Activated effector memory CD4-positive, alpha-beta T cell treated with anti-CD3 and anti-CD28 coated beads, Interleukin-2, amount 50 U/mL, for 16 hours (primary cell): ENCODE measurements around the gene IFNW1.
A peak's percentile ranks its signal among the peaks of the same experiment; 100 is the strongest.
"Not testable (repeated sequence)": the region's sequence is repeated elsewhere in the genome, so short reads cannot be mapped to it uniquely, and the experiment has no call there.

ENCODE experiments used
- DNase-seq: peaks from one replicate; pipeline ENCODE4 v3.0.0-alpha.2; 2020

IFNW1 gene

DNA sequence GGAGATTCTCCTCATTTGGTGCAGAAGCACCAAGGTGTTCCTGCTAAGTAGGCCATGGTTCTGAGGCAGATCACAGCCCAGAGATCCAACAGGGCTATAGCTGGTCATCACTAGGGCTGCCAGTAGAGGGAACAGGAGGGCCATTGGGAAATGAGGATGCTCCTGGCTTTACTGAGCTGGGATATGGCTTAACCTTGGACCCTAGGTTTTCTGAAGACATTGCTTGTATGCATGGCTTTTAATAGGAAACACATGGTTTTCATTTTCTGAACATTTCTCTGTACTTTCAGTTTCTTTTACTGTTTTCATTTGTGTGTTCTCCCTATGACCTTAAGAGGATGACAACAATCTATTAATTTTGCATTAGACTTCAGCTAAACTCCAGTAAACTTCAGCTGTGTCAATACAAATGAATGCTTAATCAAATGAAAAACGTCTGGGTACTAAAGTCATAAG lies at the start of gene IFNW1:
IFNW1 (minus strand) TSS at position 406 of the 456 bp plus-strand sequence; CDS start at position 144, 262 bp downstream.
- DNase-seq: no peak

DNA sequence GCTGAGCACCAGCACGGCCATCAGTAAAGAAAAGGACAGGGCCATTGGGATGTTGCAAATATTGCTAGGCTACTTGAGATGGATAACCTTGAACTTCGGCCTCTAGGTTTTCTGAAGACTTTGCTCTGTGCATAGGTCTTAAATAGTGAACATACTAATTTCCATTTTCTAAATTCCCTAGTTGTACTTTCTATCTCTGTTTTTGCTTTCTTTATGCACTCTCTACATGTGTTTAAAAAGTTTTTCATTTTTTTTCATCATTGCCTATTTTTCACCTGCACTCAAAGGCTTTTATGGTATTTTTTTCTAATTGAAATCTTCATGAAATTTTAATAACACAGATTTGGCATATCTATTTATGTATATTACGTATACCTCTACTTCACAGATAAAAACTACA lies 45.9 kb upstream of the IFNW1 start, which contains the start of gene IFNA4:
IFNA4 (minus strand) TSS at position 101 of the 400 bp plus-strand sequence; CDS start at position 45, 56 bp downstream.
- DNase-seq: not testable (repeated sequence)

DNA sequence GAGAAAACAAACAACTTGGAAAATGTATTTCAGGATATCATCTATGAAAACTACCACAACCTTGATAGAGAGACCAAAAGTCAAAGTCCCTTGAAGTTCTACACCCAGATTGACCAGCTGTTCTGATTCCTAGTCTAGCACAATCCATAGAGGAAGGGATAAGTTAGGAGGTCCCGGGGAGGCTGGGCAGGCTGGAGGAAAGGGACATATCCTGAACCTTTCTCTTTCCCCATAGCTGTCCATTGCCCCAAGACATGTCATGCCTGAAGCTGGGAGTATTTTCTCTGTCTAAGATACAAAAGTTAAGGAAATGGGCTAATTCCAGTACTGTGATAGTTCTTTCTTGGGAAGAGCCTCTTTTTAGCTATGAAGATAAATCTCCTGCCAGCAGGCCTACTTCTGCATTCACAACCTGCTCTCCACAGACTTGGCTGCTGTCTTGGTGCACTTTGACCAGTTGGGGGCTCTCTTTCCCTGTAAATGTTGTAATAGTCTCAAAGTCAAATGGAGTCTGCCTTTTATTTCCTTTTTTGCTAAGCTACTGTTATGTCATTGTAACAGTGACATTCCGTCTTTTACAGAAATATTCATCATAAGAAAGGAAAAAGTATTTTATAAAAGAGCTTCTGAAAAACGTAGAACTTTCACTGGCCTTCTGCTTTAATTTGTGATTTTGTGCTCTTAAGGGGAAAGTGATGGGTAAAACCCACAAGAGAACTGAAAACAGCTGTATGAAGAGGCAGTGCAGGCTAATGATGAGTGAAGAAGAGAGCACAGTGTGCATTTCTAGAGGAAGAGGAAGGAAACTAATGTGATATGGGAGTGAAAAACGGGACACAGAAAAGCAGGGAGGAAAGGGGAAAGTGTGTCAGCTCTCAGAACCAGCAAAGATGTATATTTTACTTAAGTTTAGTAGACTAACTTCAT lies 41.4 kb upstream of the IFNW1 start:
- peak; percentile 62 for DNase-seq

DNA sequence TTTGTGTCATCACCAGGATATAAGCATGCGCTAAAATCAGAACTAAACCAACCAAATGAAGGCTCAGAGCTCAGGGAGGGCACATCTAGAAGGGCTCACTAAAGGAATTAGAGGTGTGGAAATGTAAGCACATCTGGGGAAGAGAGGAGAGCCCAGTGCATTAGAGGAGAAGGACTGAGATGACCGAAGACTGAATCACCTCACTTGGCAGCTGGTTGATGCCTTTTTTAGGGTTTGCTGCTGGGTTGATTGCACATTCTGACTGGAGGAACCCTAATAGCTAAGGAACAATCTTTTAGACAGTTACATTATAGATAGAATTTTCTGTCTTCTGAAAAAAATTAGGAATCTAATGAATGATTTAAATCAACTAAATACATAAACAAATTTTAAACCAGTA lies 33.0 kb upstream of the IFNW1 start:
- no peak for DNase-seq

DNA sequence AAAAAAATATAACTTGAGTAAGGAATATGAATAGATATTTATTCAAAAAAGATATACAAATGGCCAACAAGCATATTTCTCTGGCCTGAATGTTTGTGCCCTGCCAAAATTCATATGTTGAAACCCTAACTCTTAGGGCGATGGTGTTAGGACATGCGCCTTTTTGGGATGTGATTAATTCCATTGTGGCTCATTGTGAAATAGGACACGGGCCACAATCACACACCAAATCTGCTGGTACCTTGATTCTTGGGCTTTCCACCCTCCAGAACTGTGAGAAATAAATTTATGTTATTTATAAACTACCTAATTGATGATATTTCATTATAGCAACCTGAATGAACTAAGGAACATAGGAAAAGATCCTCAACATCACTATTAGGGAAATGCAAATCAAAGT lies 30.5 kb upstream of the IFNW1 start:
- DNase-seq: no peak

DNA sequence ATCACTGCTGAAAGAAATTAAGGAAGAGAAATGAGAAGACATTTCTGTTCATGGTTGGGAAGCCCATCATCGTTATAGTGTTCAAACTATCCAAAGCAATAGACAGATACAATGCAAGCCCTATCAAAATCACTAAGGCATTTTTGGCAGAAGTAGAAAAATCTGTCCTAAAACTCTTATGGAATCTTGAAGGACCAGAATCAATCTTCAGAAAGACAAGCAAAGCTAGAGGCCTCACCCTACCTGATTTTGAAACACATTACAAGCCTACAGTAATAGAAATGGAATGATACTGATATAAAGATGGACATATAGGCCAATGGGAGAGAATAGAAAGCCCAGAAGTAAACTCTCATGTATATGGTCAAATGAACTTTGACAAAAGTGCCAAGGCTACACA lies 29.7 kb upstream of the IFNW1 start:
- DNase-seq: no peak

DNA sequence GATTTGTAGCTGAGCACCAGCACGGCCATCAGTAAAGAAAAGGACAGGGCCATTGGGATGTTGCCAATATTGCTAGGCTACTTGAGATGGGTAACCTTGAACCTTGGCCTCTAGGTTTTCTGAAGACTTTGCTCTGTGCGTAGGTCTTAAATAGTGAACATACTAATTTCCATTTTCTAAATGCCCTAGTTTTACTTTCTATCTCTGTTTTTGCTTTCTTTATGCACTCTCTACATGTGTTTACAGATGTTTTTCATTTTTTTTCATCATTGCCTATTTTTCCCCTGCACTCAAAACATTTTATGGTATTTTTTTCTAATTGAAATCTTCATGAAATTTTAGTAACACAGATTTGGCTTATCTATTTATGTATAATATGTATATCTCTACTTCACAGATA lies 24.9 kb upstream of the IFNW1 start, which contains the start of gene IFNA21:
IFNA21 (minus strand) TSS at position 101 of the 400 bp plus-strand sequence; CDS start at position 53, 48 bp downstream.
- DNase-seq: not testable (repeated sequence)

DNA sequence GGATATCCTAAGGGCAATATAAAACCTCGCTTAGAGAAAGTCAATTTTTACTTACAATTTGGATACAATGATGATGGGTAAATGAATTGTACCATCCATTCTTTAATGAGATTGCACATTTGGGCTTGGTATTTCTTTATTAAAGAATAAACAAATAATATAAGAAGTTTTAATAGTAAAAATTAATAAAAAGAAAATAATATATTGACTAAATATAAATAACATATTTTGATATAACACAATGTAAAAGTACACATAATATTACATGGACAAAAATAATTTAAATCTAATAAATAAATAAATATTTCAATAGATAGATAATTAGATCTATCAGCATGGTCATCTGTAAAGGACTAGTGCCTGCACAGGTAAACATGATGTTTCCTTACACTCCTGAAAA lies 23.9 kb upstream of the IFNW1 start:
- DNase-seq: no peak

DNA sequence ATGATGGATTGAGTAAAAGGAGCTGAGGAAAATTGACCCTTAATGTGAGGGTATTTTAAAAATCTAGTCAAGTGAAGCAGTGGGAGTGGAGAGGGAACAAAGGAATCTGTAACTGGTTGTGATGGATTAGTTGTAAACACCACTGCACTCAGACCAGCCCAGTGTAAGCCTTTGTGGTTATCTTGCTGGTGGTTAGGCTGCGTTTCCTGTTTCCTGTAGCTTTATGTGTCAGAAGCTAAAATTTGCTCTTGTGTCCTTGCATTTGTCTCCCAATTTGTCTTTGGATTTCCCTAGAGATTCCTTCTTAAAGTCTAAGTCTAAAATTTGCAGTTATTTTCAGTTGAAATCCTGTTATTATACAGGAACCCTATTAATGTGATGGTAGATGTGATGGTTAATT lies 18.5 kb upstream of the IFNW1 start:
- DNase-seq: no peak

DNA sequence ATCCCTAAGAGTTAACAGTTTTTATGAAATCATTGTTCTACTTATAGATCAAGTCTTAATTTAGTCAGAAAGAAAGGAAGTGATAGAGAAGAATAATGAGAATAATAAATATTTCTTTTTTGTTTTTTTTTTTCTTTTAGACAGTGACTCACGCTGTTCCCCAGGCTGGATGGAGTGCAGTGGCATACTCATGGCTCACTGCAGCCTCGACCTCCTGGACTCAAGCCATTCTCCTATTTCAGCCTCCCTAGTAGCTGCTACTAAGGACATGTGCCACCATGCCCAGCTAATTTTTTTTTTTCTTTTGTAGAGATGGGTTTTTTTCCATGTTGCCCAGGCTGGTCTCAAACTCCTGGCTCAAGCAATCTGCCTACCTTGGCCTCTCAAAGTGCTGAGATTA lies 13.9 kb upstream of the IFNW1 start:
- no peak for DNase-seq

DNA sequence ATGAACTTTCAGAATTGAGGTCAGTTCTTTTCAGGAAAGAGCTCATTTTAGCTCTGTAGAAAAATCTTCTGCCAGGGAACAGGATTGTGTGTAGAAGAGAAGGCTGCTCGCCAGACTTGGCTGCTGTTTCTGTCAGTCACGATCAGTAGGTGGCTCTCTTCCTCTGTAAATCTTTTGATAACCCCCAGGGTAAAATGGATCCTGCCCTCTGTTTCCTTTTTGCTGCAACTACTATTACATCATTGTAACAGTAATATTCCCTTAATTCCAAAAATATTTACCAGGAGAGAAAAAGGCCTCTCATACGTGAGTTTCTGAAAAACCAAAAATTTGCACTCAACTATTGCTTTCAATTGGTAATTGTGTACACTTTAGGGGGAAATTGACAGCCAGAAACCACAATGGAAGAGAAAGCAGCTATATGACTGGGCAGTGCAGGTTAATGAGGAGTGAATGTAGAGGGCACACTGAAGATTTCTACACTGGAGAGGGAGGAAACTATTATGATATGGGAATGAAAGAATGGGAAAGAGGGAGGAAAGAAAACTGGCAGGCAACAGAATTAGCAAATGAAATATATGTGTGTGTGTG lies 12.5 kb upstream of the IFNW1 start:
- no peak for DNase-seq

DNA sequence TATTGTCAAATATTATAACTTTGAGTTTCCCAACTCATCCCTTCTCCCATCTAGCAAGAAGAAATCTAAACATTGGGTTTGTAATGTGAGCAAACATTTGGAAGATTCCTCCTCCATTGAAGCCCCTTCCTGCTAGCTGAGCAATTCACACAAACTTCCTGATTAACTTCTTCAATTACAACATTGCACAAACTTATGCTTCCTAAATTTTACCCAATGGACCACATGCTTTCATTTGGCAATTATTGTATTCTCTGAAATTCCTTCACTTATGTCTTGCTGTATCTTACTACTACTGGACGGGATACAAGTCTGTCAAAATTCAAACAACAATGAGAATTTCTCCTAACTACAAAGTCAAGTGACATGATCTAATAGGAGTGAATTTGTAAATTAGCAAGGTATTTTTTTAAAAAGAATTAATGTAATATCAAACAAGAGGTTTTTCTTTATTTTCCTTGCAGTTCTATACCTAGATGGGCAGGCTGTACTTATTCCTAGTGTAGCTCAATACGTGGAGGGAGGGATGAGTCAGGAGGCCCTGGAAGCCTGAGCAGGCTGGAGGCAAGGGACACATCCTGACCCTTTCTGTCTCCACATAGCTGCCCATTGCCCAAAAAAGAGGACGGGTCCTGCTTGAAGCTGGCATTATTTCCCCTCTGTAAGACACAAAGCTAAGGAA lies 11.8 kb upstream of the IFNW1 start:
- DNase-seq: no peak

DNA sequence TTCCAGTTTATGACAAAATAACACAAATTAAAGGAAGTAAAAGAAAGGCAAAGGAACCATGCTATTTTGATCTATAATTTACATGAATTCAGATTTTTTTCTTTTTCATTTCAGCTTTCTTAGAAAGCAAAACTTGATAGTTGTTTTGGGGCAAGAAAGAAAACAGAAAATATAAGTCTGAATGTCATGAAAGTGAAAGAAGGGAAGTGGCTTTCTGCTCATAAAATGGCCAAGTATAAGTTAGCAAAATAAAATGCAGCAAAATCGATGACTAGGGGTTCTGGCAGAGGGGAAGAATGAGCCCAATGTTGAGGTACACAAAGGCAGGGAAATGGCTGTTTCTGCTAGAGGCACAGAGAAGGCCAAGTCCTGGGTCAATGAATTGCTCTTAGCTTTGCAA lies 3.0 kb upstream of the IFNW1 start:
- DNase-seq: no peak

DNA sequence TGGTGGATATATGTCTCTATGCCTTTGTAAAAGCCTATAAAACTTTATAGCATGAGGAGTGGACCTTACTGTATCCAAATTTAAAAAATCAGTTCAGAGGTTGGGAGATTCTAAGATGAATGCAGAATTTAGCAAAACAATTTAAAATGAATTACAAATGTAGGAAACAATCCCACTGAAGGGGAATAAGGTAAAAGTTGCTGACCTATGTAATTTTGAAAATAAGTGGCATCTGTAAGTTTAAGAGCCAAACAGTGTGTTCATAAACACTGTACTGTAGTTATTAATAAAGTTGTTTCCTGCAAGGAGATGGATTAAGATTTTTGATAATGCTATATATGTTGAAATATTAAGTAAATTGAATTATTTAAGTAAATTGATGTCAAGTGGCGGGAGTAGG lies 4.6 kb downstream of the IFNW1 start:
- DNase-seq: no peak

DNA sequence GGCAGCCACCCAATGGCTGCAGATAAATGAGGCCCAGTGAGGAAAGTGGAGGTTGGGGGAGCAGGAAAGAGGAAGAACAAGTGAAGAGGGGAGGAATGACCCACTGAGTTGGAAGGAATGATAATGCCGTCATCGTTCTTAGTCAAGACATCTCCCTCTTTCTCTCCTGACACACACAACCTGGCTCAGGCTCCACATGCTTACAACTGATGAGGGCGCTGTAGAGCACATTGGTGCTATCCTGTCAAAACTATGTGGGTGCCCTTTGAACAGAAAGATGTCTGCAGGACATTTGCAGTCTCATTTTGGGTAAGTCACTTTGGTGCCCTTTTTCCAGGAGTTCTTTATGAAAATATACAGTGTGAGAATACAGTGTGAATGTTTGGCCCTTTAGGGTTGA lies 5.9 kb downstream of the IFNW1 start:
- DNase-seq: no peak

DNA sequence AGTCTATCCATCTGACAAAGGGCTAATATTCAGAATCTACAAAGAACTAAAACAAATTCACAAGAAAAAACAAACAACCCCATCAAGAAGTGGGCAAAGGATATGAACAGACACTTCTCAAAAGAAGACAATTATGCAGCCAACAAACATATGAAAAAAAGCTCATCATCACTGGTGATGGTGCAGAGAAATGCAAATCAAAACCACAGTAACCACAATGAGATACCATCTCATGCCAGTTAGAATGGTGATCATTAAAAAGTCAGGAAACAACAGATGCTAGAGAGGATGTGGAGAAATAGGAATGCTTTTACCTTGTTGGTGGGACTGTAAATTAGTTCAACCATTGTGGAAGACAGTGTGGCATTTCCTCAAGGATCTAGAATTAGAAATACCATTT lies 13.4 kb downstream of the IFNW1 start:
- not testable (repeated sequence) for DNase-seq

DNA sequence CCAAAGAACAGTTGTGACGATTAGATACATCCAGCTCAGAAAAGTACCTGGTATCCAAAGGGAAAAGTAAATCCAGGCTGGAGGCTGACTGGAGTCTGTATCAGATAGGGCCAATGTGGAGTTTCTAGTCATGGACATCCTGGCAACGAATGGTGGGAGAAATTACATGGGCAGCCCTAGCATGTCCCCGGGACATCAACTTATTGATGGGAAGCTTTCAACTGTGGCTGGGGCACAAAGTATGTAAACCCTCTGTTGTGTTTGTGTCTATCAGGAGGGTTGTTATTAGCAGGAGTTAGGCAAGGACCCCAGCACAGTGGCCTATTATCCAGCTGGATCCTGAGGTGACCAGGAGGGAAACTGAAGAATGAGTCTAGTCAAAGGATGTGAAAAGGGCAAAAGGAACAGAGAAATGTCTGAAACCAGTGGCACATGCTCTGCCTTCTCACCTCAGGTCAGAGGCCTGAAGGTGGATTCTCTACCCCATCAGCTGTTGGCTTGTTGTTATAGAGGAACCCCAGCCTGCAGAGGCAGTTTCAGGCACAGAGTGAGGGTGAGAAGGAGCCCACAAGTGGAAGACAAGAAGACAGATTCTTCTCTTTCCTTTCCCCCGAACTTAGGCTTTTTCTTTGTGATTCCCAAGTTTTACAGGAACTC lies 19.9 kb downstream of the IFNW1 start:
- DNase-seq: no peak

DNA sequence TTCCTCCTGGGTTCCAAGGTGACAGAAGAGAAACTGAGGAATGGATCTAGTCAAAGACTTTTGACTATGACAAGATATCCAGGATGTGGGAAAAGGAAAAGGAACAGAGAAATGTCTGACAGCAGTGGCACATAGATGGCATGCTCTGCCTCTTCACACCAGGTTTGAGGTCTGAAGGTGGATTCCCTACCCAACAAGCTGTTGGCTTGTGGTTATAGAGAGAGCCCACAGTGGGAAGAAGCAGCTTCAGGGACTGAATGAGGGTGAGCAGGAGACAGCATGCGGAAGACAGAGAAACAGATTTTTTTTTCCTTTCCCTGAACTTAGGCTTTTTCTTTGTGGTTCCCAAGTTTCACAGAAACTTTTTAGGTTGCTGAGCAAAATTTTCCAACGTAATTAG lies 20.6 kb downstream of the IFNW1 start:
- DNase-seq: no peak

DNA sequence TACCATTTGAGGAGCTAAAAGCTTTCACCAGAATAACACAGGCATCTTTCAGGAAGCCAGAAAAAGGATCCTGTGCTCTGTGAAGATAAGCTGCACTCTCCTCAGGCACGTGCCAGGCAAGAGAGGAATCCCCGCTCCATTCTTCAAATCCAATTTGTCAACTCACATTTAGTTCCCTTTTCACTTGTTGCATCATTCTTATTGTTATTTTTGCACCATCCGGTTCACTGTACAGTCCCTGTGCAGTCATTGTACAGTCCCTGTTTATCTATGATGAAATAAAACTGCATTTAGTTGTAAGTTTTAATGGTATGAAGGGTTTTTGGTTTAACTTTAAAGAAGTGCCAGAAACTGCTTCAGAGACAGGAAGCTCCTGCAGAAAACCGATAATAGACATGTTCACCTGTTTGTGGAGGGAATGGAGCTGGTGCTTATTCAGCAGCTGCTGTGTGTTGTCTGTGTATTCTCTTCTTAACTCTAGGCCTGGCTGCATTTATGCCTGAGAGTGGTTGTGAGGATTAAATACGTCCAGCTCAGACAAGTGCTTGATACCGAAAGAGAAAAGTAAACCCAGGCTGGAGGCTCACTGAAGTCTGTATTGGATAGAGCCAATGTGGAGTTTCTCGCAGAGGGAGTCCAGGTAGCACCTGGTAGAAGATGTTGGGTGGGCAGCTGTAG lies 22.4 kb downstream of the IFNW1 start:
- DNase-seq: no peak

DNA sequence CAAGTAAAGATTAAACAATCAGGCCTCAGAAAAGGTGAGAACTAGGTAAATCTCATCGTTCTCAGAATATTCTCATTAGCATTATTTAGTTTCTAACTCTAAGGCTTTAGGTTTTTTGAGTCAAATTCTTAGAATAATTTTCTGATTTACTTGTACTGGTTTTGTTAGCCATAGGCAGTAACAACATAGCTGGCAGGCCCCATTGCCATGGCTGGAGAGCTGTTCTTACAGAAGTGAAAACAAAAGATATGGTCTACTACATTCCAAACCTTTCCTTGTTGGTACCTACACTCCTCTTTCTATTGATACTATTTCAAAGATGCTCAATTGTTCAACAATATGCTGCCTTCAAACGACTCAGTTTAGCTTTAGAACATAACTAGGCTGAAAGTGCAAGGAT lies 27.3 kb downstream of the IFNW1 start:
- DNase-seq: no peak

DNA sequence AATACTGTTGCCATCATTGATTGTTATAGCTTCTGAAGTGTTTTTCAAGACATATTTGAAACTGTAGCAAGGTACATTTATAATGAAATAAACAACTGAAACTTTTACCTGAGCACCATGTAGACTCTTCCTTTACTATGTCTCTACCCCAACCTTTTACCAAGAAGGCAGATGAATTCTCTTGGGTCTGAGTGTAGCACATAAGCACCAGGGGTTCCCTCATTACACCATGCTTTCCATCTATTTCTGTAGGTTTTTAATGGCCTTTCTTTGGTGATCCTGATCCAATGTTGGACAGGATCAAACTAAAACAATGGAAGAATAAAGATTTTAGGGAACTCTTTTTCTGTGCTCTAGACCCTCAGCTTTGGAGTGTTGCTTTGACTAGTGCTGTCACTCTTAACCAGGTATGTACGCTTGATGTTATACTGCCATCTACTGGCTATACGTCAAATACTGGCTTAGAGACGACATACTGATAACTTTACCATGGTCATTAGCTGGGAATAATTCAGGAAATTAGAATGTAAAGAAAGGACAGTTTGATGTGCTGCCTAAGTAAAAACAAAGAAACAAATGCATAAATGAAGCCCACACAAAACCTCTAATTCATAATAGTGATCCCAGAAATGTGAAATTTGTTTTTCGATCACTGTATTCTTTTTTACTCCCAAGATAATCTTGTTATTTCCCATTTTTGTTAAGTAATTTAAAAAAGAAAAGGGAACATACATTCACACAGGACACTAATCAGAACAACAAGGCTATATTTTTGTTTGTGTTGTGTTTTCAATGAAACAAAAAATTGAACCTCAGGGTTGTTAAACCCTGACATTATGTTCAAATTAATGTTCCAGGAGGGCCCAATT lies 30.7 kb downstream of the IFNW1 start:
- DNase-seq: no peak
